Dermis blood vessel endothelial cell (primary cell): ENCODE data around the gene VENTX. TPM values are rescaled to one million over a fixed set of nuclear protein-coding genes. Genes with fewer than 3 reads are reported as not detected.

Source experiments
- DNase-seq: peaks from one replicate; pipeline ENCODE4 v3.0.0; 2010
- total RNA-seq: library from RNA; depleted of rRNA; stranded (reverse); fragments of >200 nt; gene quantifications from 2 replicates; pipeline ENCODE4 v1.2.3, GENCODE V29; 2014

The VENTX gene
- total RNA-seq, 1 donor from 2014 or later = not detected

- no peak for DNase-seq
Observed at GRCh38 chr10:133238466-133238804, 780 bp downstream of the VENTX start.

GRCh38 chr10:133239990-133240389 lies 2.3 kb downstream of the VENTX start:
- no peak for DNase-seq

DNA sequence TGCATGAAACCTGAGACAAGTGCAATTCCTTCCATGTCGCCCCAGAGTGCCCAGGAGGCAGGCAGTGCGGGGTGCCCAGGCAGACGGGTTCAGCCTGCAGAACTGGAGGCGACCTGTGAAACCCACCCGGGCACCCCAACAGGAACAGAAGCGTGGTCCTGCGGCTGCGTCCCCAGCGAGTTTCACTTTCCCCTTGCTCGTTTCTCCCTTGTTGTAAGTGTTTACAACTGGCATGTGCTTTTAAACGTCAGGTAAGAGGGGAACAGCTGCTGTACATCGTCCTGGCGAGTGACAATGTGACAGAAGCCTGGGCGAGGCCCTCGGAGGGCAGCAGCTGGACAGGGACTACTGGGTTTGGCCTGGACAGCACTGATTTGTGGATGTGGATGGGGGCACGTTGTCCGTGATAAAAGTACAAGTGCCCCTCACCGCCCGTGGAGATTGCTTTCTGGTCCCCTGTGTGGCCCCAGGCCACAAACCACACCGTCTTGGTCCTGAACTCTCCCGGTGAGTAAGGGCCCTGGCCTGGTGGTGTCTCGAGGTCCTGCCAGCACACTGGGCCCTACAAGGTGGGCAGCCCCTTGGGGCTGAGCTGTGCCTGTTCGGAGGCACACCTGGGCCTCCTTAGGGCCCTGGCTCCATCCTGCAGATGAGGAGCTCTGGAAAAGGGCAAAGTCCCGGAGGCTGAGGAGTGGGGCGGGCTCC lies 4.0 kb downstream of the VENTX start:
- no peak for DNase-seq

- peak; percentile 13 for DNase-seq
Observed at GRCh38 chr10:133242611-133243356, 5.1 kb downstream of the VENTX start.

GRCh38 chr10:133243593-133243992 lies 5.9 kb downstream of the VENTX start:
- no peak for DNase-seq

- DNase-seq = no peak
Observed at GRCh38 chr10:133245439-133246235, 8.0 kb downstream of the VENTX start.

DNA sequence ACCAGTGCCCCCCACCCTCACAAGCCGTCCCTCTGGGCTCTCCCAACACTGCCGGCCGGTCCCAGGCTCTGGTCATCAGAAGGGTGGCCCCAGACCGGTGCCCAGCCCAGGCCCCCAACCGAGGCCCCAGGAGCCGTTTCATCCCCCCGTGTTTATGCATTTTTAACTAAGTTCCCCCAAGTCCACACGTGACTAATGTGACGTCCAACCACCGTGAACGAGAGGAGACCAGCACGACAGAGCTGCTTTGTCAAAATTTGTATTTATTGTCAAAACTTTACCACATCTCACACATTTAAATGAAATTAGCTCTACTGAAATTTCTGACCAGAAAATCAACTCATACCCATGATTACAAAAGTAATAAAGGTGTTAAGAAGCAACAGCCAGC lies 8.6 kb downstream of the VENTX start:
- DNase-seq = no peak

GRCh38 chr10:133247681-133248333 lies 10.2 kb downstream of the VENTX start:
- no peak for DNase-seq

- DNase-seq = no peak
Observed at GRCh38 chr10:133248334-133248715, 10.7 kb downstream of the VENTX start.

DNA sequence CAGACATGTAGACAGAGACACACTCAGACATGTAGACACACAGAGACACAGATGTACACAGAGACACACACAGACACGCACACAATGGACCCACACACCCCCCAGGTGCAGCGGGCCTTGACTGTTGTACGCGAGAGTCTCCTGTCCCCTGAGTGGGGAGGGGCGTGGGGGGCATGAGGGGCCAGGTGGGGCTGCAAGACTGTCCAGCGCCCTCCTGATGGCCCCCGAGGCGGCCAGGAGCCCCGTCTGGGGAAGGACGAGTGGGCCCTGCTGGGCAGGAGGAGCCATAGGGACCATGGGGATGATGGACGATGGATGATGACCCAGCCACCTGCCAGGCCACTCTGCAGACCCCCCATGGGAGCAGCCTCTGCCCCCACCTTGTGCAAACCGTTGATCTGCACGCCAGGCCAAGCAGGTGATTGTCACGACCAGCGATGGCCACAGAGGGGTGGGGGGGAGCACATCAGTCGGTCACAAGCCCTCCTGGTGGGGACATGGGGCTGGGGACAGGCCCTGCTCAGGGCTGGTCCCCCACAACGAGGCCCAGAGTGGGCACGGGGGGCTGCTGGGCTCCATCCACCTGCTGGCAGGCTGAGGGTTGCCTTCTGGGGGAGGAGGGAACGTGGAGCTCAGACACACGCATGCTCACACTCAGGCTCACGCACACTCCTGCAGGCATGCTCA lies 11.6 kb downstream of the VENTX start:
- no peak for DNase-seq

DNA sequence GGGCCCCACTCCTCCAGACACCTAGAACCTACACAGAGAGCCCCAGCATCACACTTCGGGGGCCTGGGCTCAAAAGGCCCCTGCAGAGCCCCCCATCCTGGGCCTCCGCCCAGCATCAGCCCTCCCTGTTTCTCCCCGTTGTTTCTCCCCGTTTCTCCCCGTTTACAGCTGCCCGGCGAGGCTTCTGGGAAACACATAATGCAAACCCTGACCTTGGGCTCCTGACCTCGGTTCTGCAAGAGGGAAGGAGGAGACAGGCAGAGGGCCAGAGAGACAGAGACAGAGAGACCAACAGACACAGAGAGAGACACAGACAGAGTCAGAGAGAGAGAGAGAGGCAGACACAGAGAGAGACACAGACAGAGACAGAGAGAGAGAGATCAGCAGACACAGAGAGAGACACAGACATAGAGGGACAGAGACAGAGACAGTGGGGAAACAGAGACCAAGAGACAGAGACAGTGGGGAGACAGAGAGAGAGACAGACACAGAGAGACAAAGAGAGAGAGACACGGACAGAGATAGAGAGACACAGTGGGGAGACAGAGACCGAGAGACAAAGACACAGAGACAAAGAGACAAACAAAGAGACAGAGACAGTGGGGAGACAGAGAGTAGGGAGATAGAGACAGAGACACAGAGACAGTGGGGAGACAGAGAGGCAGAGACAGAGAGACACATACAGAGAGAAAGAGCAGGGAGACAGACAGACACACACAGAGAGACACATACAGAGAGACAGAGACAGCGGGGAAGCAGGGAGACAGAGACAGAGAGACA lies 12.5 kb downstream of the VENTX start:
- no peak for DNase-seq

DNA sequence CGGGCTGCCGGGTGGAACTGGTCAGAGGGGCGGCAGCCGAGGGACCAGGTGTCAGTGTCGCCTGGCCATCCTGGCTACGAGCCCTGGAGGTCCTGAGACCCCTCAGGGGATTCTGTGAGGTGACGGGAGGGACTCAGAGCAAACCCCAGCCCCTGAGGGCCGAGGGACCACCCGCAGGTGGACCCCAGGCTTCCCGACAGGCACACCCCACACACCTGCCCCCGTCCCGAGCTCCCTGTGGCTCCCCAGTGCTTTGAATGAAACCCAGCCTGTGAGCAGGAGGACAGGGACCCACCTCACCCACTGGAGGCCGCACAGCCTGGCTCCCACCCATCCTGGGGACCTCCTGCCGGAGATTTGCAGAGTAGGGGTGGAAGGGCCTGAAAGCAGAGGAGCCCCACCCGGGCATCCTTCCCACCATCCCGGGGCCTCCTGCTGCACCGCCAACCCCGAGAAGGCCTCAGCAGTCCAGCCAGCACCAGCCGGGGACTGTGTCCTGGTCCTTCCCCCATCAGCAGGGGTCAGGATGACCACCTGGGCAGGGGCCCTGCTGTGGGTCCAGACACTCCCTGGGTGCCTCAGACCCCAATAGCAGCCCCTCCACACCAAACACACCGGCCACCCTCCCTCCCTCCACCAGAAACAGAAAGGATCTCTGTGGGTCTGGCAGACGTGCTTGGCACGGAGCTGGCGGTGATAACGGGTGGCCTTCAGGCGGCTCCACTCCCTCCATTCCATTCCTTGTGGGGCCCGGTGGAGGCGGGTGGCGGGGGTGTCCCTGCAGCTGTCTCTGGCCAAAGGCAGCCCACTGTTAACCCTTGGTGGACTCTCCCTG lies 13.9 kb downstream of the VENTX start:
- DNase-seq = no peak

GRCh38 chr10:133252223-133252552 lies 14.5 kb downstream of the VENTX start:
- no peak for DNase-seq

- DNase-seq = no peak
Observed at GRCh38 chr10:133253361-133253955, 15.8 kb downstream of the VENTX start.

DNA sequence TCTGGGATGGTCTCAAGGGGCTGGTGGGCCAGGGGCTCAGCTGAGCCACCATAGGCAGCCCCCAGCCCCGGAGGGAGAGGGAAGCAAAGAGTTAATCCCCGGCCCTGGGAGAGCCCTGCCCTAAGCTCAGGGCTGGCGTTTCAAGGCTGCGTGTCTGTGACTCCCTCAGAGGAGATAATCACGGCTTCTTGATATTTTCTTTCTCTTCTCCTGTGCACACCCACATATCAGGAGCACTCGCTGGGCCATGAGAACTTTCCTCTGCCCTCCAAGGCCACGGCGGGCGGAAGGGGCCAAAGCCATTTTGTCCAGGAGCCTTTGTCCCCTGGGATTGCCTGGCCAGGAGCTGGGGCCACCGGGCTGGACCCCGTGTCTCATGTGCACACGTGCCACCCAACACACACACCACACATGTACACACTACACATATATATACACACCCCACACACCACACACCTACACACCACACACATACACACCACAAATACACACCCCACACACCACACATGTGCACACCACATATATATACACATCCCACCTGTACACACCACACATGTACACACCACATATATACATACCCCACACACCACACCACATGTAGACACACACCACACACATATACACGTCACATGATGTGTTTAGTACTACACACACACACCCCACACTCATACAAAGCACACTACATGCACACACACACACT lies 16.9 kb downstream of the VENTX start:
- DNase-seq = no peak

GRCh38 chr10:133255323-133255722 lies 17.7 kb downstream of the VENTX start:
- no peak for DNase-seq

DNA sequence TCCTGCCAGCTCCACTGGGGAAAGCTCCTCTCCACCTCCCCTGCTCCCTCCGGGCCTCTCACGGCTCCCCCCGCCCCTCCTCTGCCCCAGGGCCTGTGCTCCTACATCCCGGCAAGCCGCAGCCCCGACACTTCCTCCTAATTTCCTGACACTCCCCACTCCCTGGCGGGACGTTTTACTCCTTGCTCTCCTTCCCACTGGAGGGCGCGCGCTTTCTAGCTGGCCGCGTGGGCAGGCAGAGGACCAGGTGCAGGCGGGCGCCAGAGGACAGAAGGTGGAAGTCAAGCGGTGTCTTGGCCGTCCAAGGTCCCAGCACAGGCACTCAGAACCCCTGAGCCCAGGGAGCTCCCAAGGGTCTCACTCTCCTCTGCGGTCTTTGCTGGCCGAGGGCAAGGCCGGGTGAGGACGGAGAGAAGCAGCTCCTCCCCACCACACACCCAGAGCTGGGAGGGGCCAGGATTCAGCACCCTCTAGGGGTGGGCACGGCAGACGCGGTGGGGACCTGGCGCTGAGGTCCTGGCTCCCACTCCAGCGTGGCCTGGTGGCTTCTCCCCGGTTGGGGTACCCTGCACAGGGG lies 19.9 kb downstream of the VENTX start:
- DNase-seq = peak; percentile 58

- no peak for DNase-seq
Observed at GRCh38 chr10:133258066-133258817, 20.6 kb downstream of the VENTX start.
